CD4-positive, alpha-beta T cell treated with Interleukin-4 for 4 hours (primary cell): ENCODE measurements around the gene ACOXL.

Experiments used
- DNase-seq: peaks from one replicate; pipeline ENCODE4 v3.0.0-alpha.2; 2020

Gene ACOXL

GRCh38 chr2:111149882-111150455, 417.6 kb downstream of the ACOXL start:
- no peak for DNase-seq

GRCh38 chr2:111154758-111155157, 422.4 kb downstream of the ACOXL start:
- no peak for DNase-seq

- no peak for DNase-seq
These were observed 423.2 kb downstream of the ACOXL start for GRCh38 chr2:111155610-111156009.

- no peak for DNase-seq
These were observed 424.2 kb downstream of the ACOXL start for GRCh38 chr2:111156529-111156928.

GRCh38 chr2:111157071-111157661, 424.8 kb downstream of the ACOXL start:
- DNase-seq, result no peak

GRCh38 chr2:111157798-111158197, 425.4 kb downstream of the ACOXL start:
- DNase-seq, result no peak

- no peak for DNase-seq
These were observed 427.3 kb downstream of the ACOXL start for GRCh38 chr2:111159641-111160040.

GRCh38 chr2:111160758-111161157, 428.4 kb downstream of the ACOXL start:
- DNase-seq, result no peak

- no peak for DNase-seq
These were observed 429.6 kb downstream of the ACOXL start for GRCh38 chr2:111161971-111162370.

GRCh38 chr2:111162718-111163331, 430.5 kb downstream of the ACOXL start:
- DNase-seq, result no peak

GRCh38 chr2:111164078-111164477, 431.7 kb downstream of the ACOXL start:
- no peak for DNase-seq

GRCh38 chr2:111165084-111165483, 432.7 kb downstream of the ACOXL start:
- no peak for DNase-seq

GRCh38 chr2:111166115-111166514, 433.7 kb downstream of the ACOXL start:
- DNase-seq, result no peak

GRCh38 chr2:111167076-111167862, 434.9 kb downstream of the ACOXL start:
- DNase-seq, result no peak

GRCh38 chr2:111167863-111168162, 435.4 kb downstream of the ACOXL start:
- DNase-seq, result no peak
